Occipital lobe (tissue), 2 donors: ENCODE measurements around the gene GTF3C5. TPM values are rescaled to one million over a fixed set of nuclear protein-coding genes. Genes with fewer than 3 reads are reported as not detected.
A peak's percentile ranks its signal among the peaks of the same experiment; 100 is the strongest.
"Not testable (repeated sequence)": the region's sequence is repeated elsewhere in the genome, so short reads cannot be mapped to it uniquely, and the experiment has no call there.

Experiments used
- DNase-seq: peaks from one replicate; lab custom pipeline; 2025; lab: John Stamatoyannopoulos, UW
- total RNA-seq: library from RNA; depleted of rRNA; stranded (reverse); fragments of >200 nt; gene quantifications from one replicate; pipeline ENCODE4 v1.2.3, GENCODE V29; 2014

The GTF3C5 gene
- total RNA-seq, 1 donor from 2014 or later: 29.2 TPM

GRCh38 chr9:133088756-133089155 is 58.0 kb downstream of the GTF3C5 start:
- no peak for DNase-seq

- DNase-seq: no peak
These were observed 58.5 kb downstream of the GTF3C5 start for GRCh38 chr9:133089271-133089671.

- no peak for DNase-seq
These were observed 59.4 kb downstream of the GTF3C5 start for GRCh38 chr9:133090187-133090586.

- no peak for DNase-seq
These were observed 60.1 kb downstream of the GTF3C5 start for GRCh38 chr9:133090752-133091385.

- not testable (repeated sequence) for DNase-seq
These were observed 63.6 kb downstream of the GTF3C5 start for GRCh38 chr9:133094351-133094750.

- no peak for DNase-seq
These were observed 64.1 kb downstream of the GTF3C5 start for GRCh38 chr9:133094842-133095393.

GRCh38 chr9:133098104-133098754 is 67.4 kb downstream of the GTF3C5 start:
- DNase-seq: no peak

GRCh38 chr9:133098871-133099270 is 68.1 kb downstream of the GTF3C5 start:
- no peak for DNase-seq

- no peak for DNase-seq
These were observed 69.1 kb downstream of the GTF3C5 start for GRCh38 chr9:133099726-133100505.

GRCh38 chr9:133100506-133101355 is 69.9 kb downstream of the GTF3C5 start:
- no peak for DNase-seq

GRCh38 chr9:133101356-133102189 is 70.8 kb downstream of the GTF3C5 start:
- DNase-seq: no peak

GRCh38 chr9:133102190-133103021 is 71.6 kb downstream of the GTF3C5 start:
- DNase-seq: no peak

GRCh38 chr9:133103183-133103986 is 72.6 kb downstream of the GTF3C5 start:
- peak; percentile 34 for DNase-seq

GRCh38 chr9:133103987-133104505 is 73.2 kb downstream of the GTF3C5 start:
- DNase-seq: no peak

- DNase-seq: no peak
These were observed 74.1 kb downstream of the GTF3C5 start for GRCh38 chr9:133104718-133105460.

- DNase-seq: no peak
These were observed 74.6 kb downstream of the GTF3C5 start for GRCh38 chr9:133105461-133105770.

- no peak for DNase-seq
These were observed 75.9 kb downstream of the GTF3C5 start for GRCh38 chr9:133106511-133107244.
